Breast epithelium (tissue), 3 donors: ENCODE results near the gene TBC1D1.

Experiments used
- CTCF ChIP-seq, 3 donors: fragments of 450-650 bp; IDR thresholded peaks; one replicate each; pipeline ENCODE4 v1.5.1; 2016 to 2017; ENCODE audit warnings: antibody characterized with exemption in 3 of 3, mild to moderate bottlenecking in 3 of 3, moderate library complexity in 3 of 3
- POLR2A ChIP-seq: fragments of 450-650 bp; IDR thresholded peaks from one replicate; pipeline ENCODE4 v1.6.1; 2016; ENCODE audit warnings: antibody characterized with exemption, mild to moderate bottlenecking, moderate library complexity
- POLR2AphosphoS5 ChIP-seq, 3 donors: sonication (generic); formaldehyde crosslinking; IDR thresholded peaks; one replicate each; pipeline ENCODE4 v1.6.1; 2017; ENCODE audit warnings: antibody characterized with exemption in 3 of 3

- TF ChIP-seq CTCF (IDR thresholded peaks at IDR 0.05) = no peak
- no peak for TF ChIP-seq POLR2AphosphoS5 (IDR thresholded peaks at IDR 0.05)
- no peak for TF ChIP-seq POLR2A
These were observed 219.0 kb downstream of the TBC1D1 start for GRCh38 chr4:38109896-38110295.
